ENCODE results near the gene AFF2. TPM values are rescaled to one million over a fixed set of nuclear protein-coding genes. Genes with fewer than 3 reads are reported as not detected.
"Not testable (repeated sequence)": the region's sequence is repeated elsewhere in the genome, so short reads cannot be mapped to it uniquely, and the experiment has no call there.

AFF2 gene
- polyA plus RNA-seq, 1 experiment: not detected

GRCh38 chrX:148893395-148893794, 393.0 kb downstream of the AFF2 start:
- no peak for TF ChIP-seq CTCF (IDR thresholded peaks at IDR 0.05; ENCODE audit: insufficient read depth, low read depth, low read length)
- no peaks in the 10 kb centered on the region for H3K36me3 ChIP-seq (ENCODE audit: control insufficient read depth, insufficient read depth, low read length)
- CTCF ChIA-PET: no interaction called here
- no peak for DNase-seq (ENCODE audit: low read depth)
- H3K4me3 ChIP-seq (ENCODE audit: low read depth, low read length): no peak overlapping the region
- no peaks in the 10 kb centered on the region for H3K27me3 ChIP-seq (ENCODE audit: control insufficient read depth, insufficient read depth, low read length)
- POLR2A ChIA-PET: no interaction called here

- no peaks in the 10 kb centered on the region for H3K27me3 ChIP-seq (ENCODE audit: control insufficient read depth, insufficient read depth, low read length)
- no peak for TF ChIP-seq CTCF (IDR thresholded peaks at IDR 0.05; ENCODE audit: insufficient read depth, low read depth, low read length)
- no peak for DNase-seq (ENCODE audit: low read depth)
- H3K36me3 ChIP-seq (ENCODE audit: control insufficient read depth, insufficient read depth, low read length): no peaks in the 10 kb centered on the region
- ChIA-PET CTCF (no interaction called here), POLR2A (no interaction called here)
- no peak overlapping the region for H3K4me3 ChIP-seq (ENCODE audit: low read depth, low read length)
These were observed 402.2 kb downstream of the AFF2 start for GRCh38 chrX:148902581-148902980.

GRCh38 chrX:148903176-148903575, 402.8 kb downstream of the AFF2 start:
- Histone ChIP-seq H3K4me3 (ENCODE audit: low read depth, low read length) (no peak overlapping the region), H3K36me3 (ENCODE audit: control insufficient read depth, insufficient read depth, low read length) (no peaks in the 10 kb centered on the region), H3K27me3 (ENCODE audit: control insufficient read depth, insufficient read depth, low read length) (no peaks in the 10 kb centered on the region)
- ChIA-PET POLR2A (no interaction called here), CTCF (no interaction called here)
- no peak for TF ChIP-seq CTCF (IDR thresholded peaks at IDR 0.05; ENCODE audit: insufficient read depth, low read depth, low read length)
- no peak for DNase-seq (ENCODE audit: low read depth)

- DNase-seq (ENCODE audit: low read depth): no peak
- Histone ChIP-seq H3K36me3 (ENCODE audit: control insufficient read depth, insufficient read depth, low read length) (no peaks in the 10 kb centered on the region), H3K27me3 (ENCODE audit: control insufficient read depth, insufficient read depth, low read length) (no peaks in the 10 kb centered on the region), H3K4me3 (ENCODE audit: low read depth, low read length) (no peak overlapping the region)
- TF ChIP-seq CTCF (IDR thresholded peaks at IDR 0.05; ENCODE audit: insufficient read depth, low read depth, low read length): no peak
- ChIA-PET CTCF (interaction anchor here (0.5 kb wide), 1 partner anchor 1702 kb away, joined by 3 read pairs; no protein-coding TSS in a partner anchor), POLR2A (no interaction called here)
These were observed 404.1 kb downstream of the AFF2 start for GRCh38 chrX:148904421-148905111.

GRCh38 chrX:148905400-148905799, 405.0 kb downstream of the AFF2 start:
- ChIA-PET POLR2A (no interaction called here), CTCF (no interaction called here)
- DNase-seq (ENCODE audit: low read depth): no peak

GRCh38 chrX:148906628-148907027, 406.2 kb downstream of the AFF2 start:
- POLR2A ChIA-PET; DNase-seq (ENCODE audit: low read depth); H3K4me3 ChIP-seq (ENCODE audit: low read depth, low read length); H3K27me3 ChIP-seq (ENCODE audit: control insufficient read depth, insufficient read depth, low read length); H3K36me3 ChIP-seq (ENCODE audit: control insufficient read depth, insufficient read depth, low read length): not testable (repeated sequence)
- CTCF ChIA-PET: interaction anchor here (1.2 kb wide), 1 partner anchor 15 kb away, joined by 4 read pairs; no protein-coding TSS in a partner anchor

More at GRCh38 chrX:148905400-148905799, 405.0 kb downstream of the AFF2 start:
- no peaks in the 10 kb centered on the region for H3K36me3 ChIP-seq (ENCODE audit: control insufficient read depth, insufficient read depth, low read length)
- no peaks in the 10 kb centered on the region for H3K27me3 ChIP-seq (ENCODE audit: control insufficient read depth, insufficient read depth, low read length)
- no peak overlapping the region for H3K4me3 ChIP-seq (ENCODE audit: low read depth, low read length)
- no peak for TF ChIP-seq CTCF (IDR thresholded peaks at IDR 0.05; ENCODE audit: insufficient read depth, low read depth, low read length)
